MCF 10A (cell line): ENCODE results near the gene CDC42EP5. TPM values are rescaled to one million over a fixed set of nuclear protein-coding genes. Genes with fewer than 3 reads are reported as not detected.
A peak's percentile ranks its signal among the peaks of the same experiment; 100 is the strongest.

Experiments
- BruUV-seq: library from RNA; stranded (reverse); fragments of 400-500 nt; replicated peaks from 2 replicates; lab custom pipeline; 2021; lab: Mats Ljungman, UMichigan
- CTCF ChIA-PET: fragments of 300-600 bp; sonication (Branson Sonifier 250); formaldehyde crosslinking; extraction: SDS; loops from one replicate; lab custom pipeline; 2021; ENCODE audit warnings: antibody characterized with exemption, inconsistent platforms; lab: Yijun Ruan, JAX
- POLR2A ChIA-PET: fragments of 300-600, 350-650 bp; sonication (Branson Sonifier 250); formaldehyde crosslinking; extraction: SDS; loops from one replicate; lab custom pipeline; 2020; ENCODE audit warnings: antibody characterized with exemption, inconsistent platforms; lab: Yijun Ruan, JAX
- DNase-seq: peaks from one replicate; pipeline ENCODE4 v3.0.0-alpha.2; 2018; ENCODE audit not compliant: unreplicated experiment
- H3K27ac Mint-ChIP-seq: one replicate; pipeline ENCODE4 v1.8.0; 2022; ENCODE audit warnings: mild to moderate bottlenecking, low read depth, mixed read lengths; ENCODE audit not compliant: unreplicated experiment
- H3K27me3 Mint-ChIP-seq: one replicate; pipeline ENCODE4 v1.8.0; 2022; ENCODE audit warnings: mixed read lengths; ENCODE audit not compliant: insufficient read depth, unreplicated experiment
- H3K36me3 Mint-ChIP-seq: one replicate; pipeline ENCODE4 v1.8.0; 2022; ENCODE audit warnings: mild to moderate bottlenecking, moderate library complexity, mixed read lengths; ENCODE audit not compliant: insufficient read depth, unreplicated experiment
- H3K4me1 Mint-ChIP-seq: one replicate; pipeline ENCODE4 v1.8.0; 2022; ENCODE audit warnings: mixed read lengths; ENCODE audit not compliant: insufficient read depth, unreplicated experiment
- H3K4me3 Mint-ChIP-seq: one replicate; pipeline ENCODE4 v1.8.0; 2022; ENCODE audit warnings: mild to moderate bottlenecking, moderate library complexity, mixed read lengths; ENCODE audit not compliant: unreplicated experiment
- H3K9me3 Mint-ChIP-seq: one replicate; pipeline ENCODE4 v1.8.0; 2022; ENCODE audit warnings: mixed read lengths; ENCODE audit not compliant: unreplicated experiment
- CTCF ChIP-seq: fragments of 200-600 bp; IDR thresholded peaks from one replicate; pipeline ENCODE4 v1.8.0; 2022; ENCODE audit warnings: antibody characterized with exemption, mild to moderate bottlenecking; ENCODE audit not compliant: unreplicated experiment
- intact Hi-C: fragments of 100-400 bp; cut with micrococcal nuclease; formaldehyde crosslinking; loops from 2 replicates; pipeline ENCODE4 v1.14.1; 2022
- total RNA-seq: library from RNA; stranded (reverse); gene quantifications from 2 replicates; pipeline ENCODE4 v1.2.3, GENCODE V29; 2022

Gene CDC42EP5
- total RNA-seq, 1 experiment from 2014 or later, result 3.0 TPM

- ChIA-PET POLR2A (interaction anchor here (1.5 kb wide), 1 partner anchor 9 kb away, joined by 3 read pairs; no protein-coding TSS in a partner anchor), CTCF (interaction anchor here (0.6 to 0.8 kb wide), 2 partner anchors 13 to 87 kb away, joined by 3 to 4 read pairs; no protein-coding TSS in a partner anchor)
- no peak for DNase-seq
- H3K27ac Mint-ChIP-seq, result no peak overlapping the region
- H3K9me3 Mint-ChIP-seq, result no peaks in the 10 kb centered on the region
- TF ChIP-seq CTCF, result no peak
- H3K27me3 Mint-ChIP-seq, result no peaks in the 10 kb centered on the region
- H3K4me1 Mint-ChIP-seq, result no peaks in the 10 kb centered on the region
- peaks cover 65% of the 10 kb centered on the region for H3K36me3 Mint-ChIP-seq
- no TSS peak for BruUV-seq
- intact Hi-C loops, result no loop called here
- no peak overlapping the region for H3K4me3 Mint-ChIP-seq
Measured at GRCh38 chr19:54440641-54441040, 32.5 kb downstream of the CDC42EP5 start.

DNA sequence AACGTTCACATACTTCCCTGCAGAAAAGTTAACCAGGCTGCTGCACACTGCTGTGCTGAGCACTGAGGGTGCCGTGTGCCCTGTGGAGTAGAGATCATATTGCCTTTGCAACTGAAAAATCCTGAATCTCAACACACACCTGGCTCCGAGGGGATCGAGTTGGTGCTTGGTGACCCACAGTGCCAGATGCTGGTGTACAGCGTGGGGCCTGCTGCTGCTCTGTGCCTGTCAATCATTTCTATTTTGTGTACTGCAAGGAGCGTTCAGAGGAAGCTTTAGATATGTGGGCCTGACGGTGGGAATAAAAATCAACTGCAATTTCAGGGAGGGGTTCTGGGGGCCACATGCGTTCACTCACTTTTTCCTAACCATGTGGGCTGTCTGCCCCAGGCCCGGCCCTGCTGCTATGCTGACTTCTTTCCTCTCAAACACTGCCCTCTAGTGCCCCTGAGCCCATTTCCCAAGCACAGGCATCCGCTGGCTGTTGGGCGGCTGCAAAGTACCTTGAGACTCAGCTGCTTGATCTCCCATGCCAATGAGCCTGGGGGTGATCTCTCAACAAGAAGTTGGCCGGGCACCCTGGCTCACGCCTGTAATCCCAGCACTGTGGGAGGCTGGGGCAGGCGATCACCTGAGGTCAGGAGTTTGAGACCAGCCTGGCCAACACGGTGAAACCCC lies 33.8 kb downstream of the CDC42EP5 start:
- Mint-ChIP-seq H3K4me3 (no peak overlapping the region), H3K27ac (no peak overlapping the region), H3K9me3 (no peaks in the 10 kb centered on the region), H3K27me3 (no peaks in the 10 kb centered on the region), H3K36me3 (peaks cover 51% of the 10 kb centered on the region), H3K4me1 (no peaks in the 10 kb centered on the region)
- BruUV-seq, result no TSS peak
- intact Hi-C loops, result no loop called here
- CTCF ChIA-PET, result interaction anchor here (0.6 to 2.2 kb wide), 8 partner anchors 9 to 489 kb away, joined by 3 to 14 read pairs (median 3); partner anchors contain the start of genes CDC42EP5 and LENG8
- POLR2A ChIA-PET, result interaction anchor here (1.5 to 2.6 kb wide), 2 partner anchors 9 to 11 kb away, joined by 3 to 25 read pairs; partner anchors contain the start of gene LENG8
- peak; percentile 71 for DNase-seq
- TF ChIP-seq CTCF, result peak; percentile 17

DNA sequence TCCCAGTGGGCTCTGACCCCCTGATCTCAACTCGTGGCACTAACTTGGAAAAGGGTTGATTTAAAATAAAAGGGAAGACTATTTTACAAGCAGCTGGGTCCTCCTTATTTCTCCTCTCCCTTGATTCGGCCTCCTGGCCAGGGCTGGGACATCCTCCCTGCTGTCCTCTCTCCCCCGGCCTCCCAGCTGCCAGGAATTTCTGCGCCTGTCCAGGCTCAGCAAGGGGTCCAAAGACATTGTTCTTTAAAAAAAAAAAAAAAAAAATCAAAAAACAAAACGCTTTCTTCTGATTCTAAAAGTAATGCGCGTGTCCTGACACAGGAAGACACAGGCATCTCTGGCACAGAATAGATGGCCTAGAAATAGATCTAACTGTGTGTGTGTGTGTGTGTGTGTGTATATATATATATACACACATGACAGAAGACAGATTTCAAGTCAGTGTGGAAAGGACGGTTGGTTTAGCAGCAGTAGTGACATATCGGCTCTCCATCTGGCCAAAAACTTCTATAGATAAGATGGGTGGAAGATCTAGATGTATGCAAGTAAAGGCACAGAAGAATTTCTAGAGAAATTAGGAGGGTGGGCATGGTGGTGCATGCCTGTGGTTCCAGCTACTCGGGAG lies 36.4 kb downstream of the CDC42EP5 start:
- H3K9me3 Mint-ChIP-seq, result no peaks in the 10 kb centered on the region
- H3K27ac Mint-ChIP-seq, result no peak overlapping the region
- ChIA-PET POLR2A (interaction anchor here (0.7 to 2.4 kb wide), 2 partner anchors 11 to 266 kb away, joined by 3 to 10 read pairs; partner anchors contain the start of gene LENG8), CTCF (interaction anchor here (1.0 kb wide), 1 partner anchor 45 kb away, joined by 3 read pairs; no protein-coding TSS in a partner anchor)
- peaks cover 6% of the 10 kb centered on the region for H3K4me1 Mint-ChIP-seq
- no TSS peak for BruUV-seq
- no peaks in the 10 kb centered on the region for H3K27me3 Mint-ChIP-seq
- TF ChIP-seq CTCF, result no peak
- H3K4me3 Mint-ChIP-seq, result no peak overlapping the region
- intact Hi-C loops, result no loop called here
- peaks cover 33% of the 10 kb centered on the region for H3K36me3 Mint-ChIP-seq
- no peak for DNase-seq

- BruUV-seq, result no TSS peak
- H3K27ac Mint-ChIP-seq, result no peak overlapping the region
- ChIA-PET POLR2A (interaction anchor here (0.7 to 2.4 kb wide), 2 partner anchors 12 to 266 kb away, joined by 3 to 10 read pairs; partner anchors contain the start of gene LENG8), CTCF (interaction anchor here (1.0 kb wide), 1 partner anchor 44 kb away, joined by 3 read pairs; no protein-coding TSS in a partner anchor)
- no peak for TF ChIP-seq CTCF
- H3K36me3 Mint-ChIP-seq, result peaks cover 26% of the 10 kb centered on the region
- no peak overlapping the region for H3K4me3 Mint-ChIP-seq
- no peak for DNase-seq
- no peaks in the 10 kb centered on the region for H3K9me3 Mint-ChIP-seq
- H3K27me3 Mint-ChIP-seq, result no peaks in the 10 kb centered on the region
- intact Hi-C loops, result no loop called here
- peaks cover 11% of the 10 kb centered on the region for H3K4me1 Mint-ChIP-seq
Measured at GRCh38 chr19:54436031-54436523, 37.0 kb downstream of the CDC42EP5 start.
